Measurements from ENCODE around the gene CCDC175.

DNA sequence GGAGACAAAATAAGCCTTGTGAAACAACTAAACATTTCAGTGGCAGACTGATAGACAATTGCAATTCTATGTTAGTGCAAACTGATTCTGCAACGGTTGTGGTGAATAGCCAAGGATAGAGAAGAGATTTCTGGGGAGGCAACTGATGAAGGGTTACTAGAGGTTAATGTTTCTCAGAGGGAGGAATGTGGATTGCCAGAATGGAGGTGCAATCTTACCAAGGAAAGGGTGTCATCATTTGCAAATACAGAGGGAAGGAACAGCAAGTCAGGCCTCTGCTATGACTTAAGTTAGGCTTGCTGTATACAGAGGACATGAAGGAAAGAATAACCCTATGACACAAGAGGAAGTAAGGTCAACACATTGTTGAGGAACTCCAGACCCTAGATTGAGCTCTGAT lies 35.8 kb downstream of the CCDC175 start:
- TF ChIP-seq, protein P1, sequence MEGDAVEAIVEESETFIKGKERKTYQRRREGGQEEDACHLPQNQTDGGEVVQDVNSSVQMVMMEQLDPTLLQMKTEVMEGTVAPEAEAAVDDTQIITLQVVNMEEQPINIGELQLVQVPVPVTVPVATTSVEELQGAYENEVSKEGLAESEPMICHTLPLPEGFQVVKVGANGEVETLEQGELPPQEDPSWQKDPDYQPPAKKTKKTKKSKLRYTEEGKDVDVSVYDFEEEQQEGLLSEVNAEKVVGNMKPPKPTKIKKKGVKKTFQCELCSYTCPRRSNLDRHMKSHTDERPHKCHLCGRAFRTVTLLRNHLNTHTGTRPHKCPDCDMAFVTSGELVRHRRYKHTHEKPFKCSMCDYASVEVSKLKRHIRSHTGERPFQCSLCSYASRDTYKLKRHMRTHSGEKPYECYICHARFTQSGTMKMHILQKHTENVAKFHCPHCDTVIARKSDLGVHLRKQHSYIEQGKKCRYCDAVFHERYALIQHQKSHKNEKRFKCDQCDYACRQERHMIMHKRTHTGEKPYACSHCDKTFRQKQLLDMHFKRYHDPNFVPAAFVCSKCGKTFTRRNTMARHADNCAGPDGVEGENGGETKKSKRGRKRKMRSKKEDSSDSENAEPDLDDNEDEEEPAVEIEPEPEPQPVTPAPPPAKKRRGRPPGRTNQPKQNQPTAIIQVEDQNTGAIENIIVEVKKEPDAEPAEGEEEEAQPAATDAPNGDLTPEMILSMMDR (conservative IDR thresholded peaks at IDR 0.05; ENCODE audit: low read length): no peak
- no peak for TF ChIP-seq EZH2phosphoT487 (IDR thresholded peaks at IDR 0.05; ENCODE audit: borderline replicate concordance, low read depth, low read length)
